Measurements from ENCODE around the gene ZNF319. TPM values are rescaled to one million over a fixed set of nuclear protein-coding genes. Genes with fewer than 3 reads are reported as not detected.

The ZNF319 gene
- total and polyA plus RNA-seq, 2 of the 4 experiments (the other 2 are of a cell fraction) = 0.90 to 6.3 TPM

- WGBS, 2 experiments (ENCODE audit: extremely low coverage in 2 of 2, insufficient read length in 1 of 2) = 64% methylated on average over 3 of the region's 9 CpGs; no CpG with 5 or more reads in 1 of the 2 experiments
- no peak for ATAC-seq (ENCODE audit: low read depth)
- dilution Hi-C loops (cut with HindIII; ENCODE audit: low sequenced_read_pairs, unreplicated experiment) = no loop called here
Observed at GRCh38 chr16:57962756-57963155, 37.7 kb downstream of the ZNF319 start.

More at GRCh38 chr16:57962756-57963155, 37.7 kb downstream of the ZNF319 start:
- no peak overlapping the region for H3K18ac ChIP-seq (ENCODE audit: low read depth, low read length)
- H2BK20ac ChIP-seq (ENCODE audit: low read depth, low read length) = no peak overlapping the region
- H2BK5ac ChIP-seq (ENCODE audit: low read depth, low read length, poor library complexity, severe bottlenecking) = no peak overlapping the region
- no peaks in the 10 kb centered on the region; the same call in 1 of the 2 replicates for H3K4me1 ChIP-seq (ENCODE audit: control insufficient read depth, insufficient read depth, low read length)
- intact Hi-C loops (cut with micrococcal nuclease) = no loop called here
- no peak overlapping the region for H4K5ac ChIP-seq (ENCODE audit: low read depth, low read length)
- H3K36me3 ChIP-seq (ENCODE audit: control insufficient read depth, insufficient read depth, low read length) = no peaks in the 10 kb centered on the region
- H3K4me3 ChIP-seq (ENCODE audit: insufficient read depth, low read depth, low read length) = no peak overlapping the region
- no peak overlapping the region for H3K23ac ChIP-seq (ENCODE audit: low read depth, low read length)
- no peak overlapping the region for H3K27ac ChIP-seq (ENCODE audit: insufficient read depth, low read length)
- no peak overlapping the region for H3K56ac ChIP-seq (ENCODE audit: extremely low read depth, insufficient read depth, low read length)
- no peaks in the 10 kb centered on the region for H3K9me3 ChIP-seq (ENCODE audit: control insufficient read depth, insufficient read depth, low read length)
- in situ Hi-C loops (cut with MboI; ENCODE audit: low sequenced_read_pairs) = no loop called here
- H4K91ac ChIP-seq (ENCODE audit: insufficient read depth, low read depth, low read length) = no peak overlapping the region
- CTCF ChIA-PET = no interaction called here
- no peak overlapping the region for H2BK15ac ChIP-seq (ENCODE audit: low read depth, low read length)
- no peak for DNase-seq
- TF ChIP-seq NFE2L2 (IDR thresholded peaks at IDR 0.05; ENCODE audit: low read depth, low read length) (no peak), USF2 (IDR thresholded peaks at IDR 0.05; ENCODE audit: low read depth, low read length) (no peak), BHLHE40 (IDR thresholded peaks at IDR 0.05; ENCODE audit: low read depth, low read length) (no peak), RCOR1 (IDR thresholded peaks at IDR 0.05; ENCODE audit: insufficient replicate concordance, low read length) (no peak), CEBPB (IDR thresholded peaks at IDR 0.05; ENCODE audit: low read depth, low read length) (no peak), ELK1 (IDR thresholded peaks at IDR 0.05; ENCODE audit: borderline replicate concordance, low read depth, low read length) (no peak), SMC3 (IDR thresholded peaks at IDR 0.05; ENCODE audit: low read depth, low read length) (no peak), MXI1 (IDR thresholded peaks at IDR 0.05; ENCODE audit: borderline replicate concordance, low read depth, low read length) (no peak)
- H3K79me1 ChIP-seq (ENCODE audit: low read depth in 1 of 2, low read length in 2 of 2) = no peaks in the 10 kb centered on the region
- no peak overlapping the region for H2AK5ac ChIP-seq (ENCODE audit: low read depth, low read length)
- POLR2A ChIA-PET (ENCODE audit: unreplicated experiment) = no interaction called here
- H2AK9ac ChIP-seq (replicated peaks; ENCODE audit: low read depth, low read length, poor library complexity) = peak overlapping the region; percentile 55
- no peak overlapping the region for H3K9ac ChIP-seq (ENCODE audit: low read depth, low read length)
- H3K4ac ChIP-seq (ENCODE audit: low read depth, low read length) = no peak overlapping the region
- H3K4me2 ChIP-seq (ENCODE audit: low read depth, low read length) = no peak overlapping the region
- no peak overlapping the region for H3K14ac ChIP-seq (replicated peaks; ENCODE audit: low read depth, low read length)
- H3K9me1 ChIP-seq (ENCODE audit: insufficient read depth, low read length) = no peaks in the 10 kb centered on the region
- no peak overlapping the region for H2BK120ac ChIP-seq (ENCODE audit: low read depth, low read length)
- H2AFZ ChIP-seq (replicated peaks; ENCODE audit: low read length, poor library complexity) = no peak overlapping the region
- H3K27me3 ChIP-seq (ENCODE audit: control insufficient read depth, insufficient read depth, low read length) = peaks cover 50% of the 10 kb centered on the region
- BruUV-seq (replicated peaks) = no TSS peak
- no peak overlapping the region for H4K8ac ChIP-seq (ENCODE audit: low read depth in 2 of 2, low read length in 2 of 2)
- H4K20me1 ChIP-seq (ENCODE audit: insufficient read depth, low read length) = no peaks in the 10 kb centered on the region
